SK-N-MC (cell line): Measurements from ENCODE around the gene RND3.

Source experiments
- DNase-seq: peaks from one replicate; pipeline ENCODE4 v3.0.0-alpha.2; 2011; ENCODE audit warnings: low read depth, low spot score
- H3K27ac ChIP-seq: fragments of 200-600 bp; sonication (generic); 2 replicates; pipeline ENCODE4 v1.5.1; 2016; ENCODE audit warnings: mixed run types
- H3K36me3 ChIP-seq: fragments of 200-600 bp; sonication (generic); 2 replicates; pipeline ENCODE4 v1.6.1; 2017; ENCODE audit warnings: antibody characterized with exemption, low read length, mixed read lengths; ENCODE audit not compliant: insufficient read depth
- H3K4me3 ChIP-seq: fragments of 200-600 bp; sonication (generic); 2 replicates; pipeline ENCODE4 v1.5.1; 2016
- H3K9ac ChIP-seq: fragments of 200-600 bp; sonication (generic); 2 replicates; pipeline ENCODE4 v1.8.0; 2017; ENCODE audit warnings: mixed run types, mixed read lengths; ENCODE audit not compliant: insufficient read length
- H3K9me3 ChIP-seq: fragments of 200-600 bp; sonication (generic); 2 replicates; pipeline ENCODE4 v1.6.1; 2017; ENCODE audit warnings: low read depth, mild to moderate bottlenecking, antibody characterized with exemption, low read length, moderate library complexity, mixed read lengths
- EZH2 ChIP-seq: fragments of 200-600 bp; sonication (generic); IDR thresholded peaks from one replicate; pipeline ENCODE4 v1.6.1; 2017; ENCODE audit warnings: antibody characterized with exemption
- FOXP2 ChIP-seq: optimal IDR thresholded peaks from 2 replicates; pipeline ENCODE3; 2011; ENCODE audit warnings: mild to moderate bottlenecking, moderate library complexity; ENCODE audit not compliant: insufficient read depth; ENCODE audit errors: extremely low read length, control extremely low read depth
- POLR2AphosphoS5 ChIP-seq: IDR thresholded peaks from 2 replicates; pipeline ENCODE4 v1.6.1; 2012; ENCODE audit warnings: mild to moderate bottlenecking, low read depth, low read length, borderline replicate concordance

RND3 gene

GRCh38 chr2:150450765-150451164 is 36.7 kb downstream of the RND3 start:
- Histone ChIP-seq H3K36me3 (no peaks in the 10 kb centered on the region), H3K9ac (no peak overlapping the region), H3K9me3 (no peaks in the 10 kb centered on the region), H3K4me3 (no peak overlapping the region), H3K27ac (no peak overlapping the region)
- TF ChIP-seq EZH2 (no peak), POLR2AphosphoS5 (no peak), FOXP2 (no peak)
- DNase-seq = no peak

- DNase-seq = no peak
- H3K36me3 ChIP-seq = no peaks in the 10 kb centered on the region
- H3K27ac ChIP-seq = no peak overlapping the region
- no peak overlapping the region for H3K4me3 ChIP-seq
- TF ChIP-seq FOXP2 = no peak
- TF ChIP-seq POLR2AphosphoS5 = no peak
- TF ChIP-seq EZH2 = no peak
- no peak overlapping the region for H3K9ac ChIP-seq
- no peaks in the 10 kb centered on the region for H3K9me3 ChIP-seq
Observed at GRCh38 chr2:150449856-150450255, 37.6 kb downstream of the RND3 start.

- TF ChIP-seq POLR2AphosphoS5 = no peak
- TF ChIP-seq FOXP2 = no peak
- TF ChIP-seq EZH2 = no peak
- Histone ChIP-seq H3K36me3 (no peaks in the 10 kb centered on the region), H3K9me3 (no peaks in the 10 kb centered on the region), H3K4me3 (no peak overlapping the region), H3K9ac (no peak overlapping the region), H3K27ac (no peak overlapping the region)
- no peak for DNase-seq
Observed at GRCh38 chr2:150445398-150445797, 42.1 kb downstream of the RND3 start.

- no peak for TF ChIP-seq FOXP2
- TF ChIP-seq EZH2 = no peak
- no peak for TF ChIP-seq POLR2AphosphoS5
- no peak overlapping the region for H3K27ac ChIP-seq
Observed at GRCh38 chr2:150442484-150442883, 45.0 kb downstream of the RND3 start.

GRCh38 chr2:150441784-150442183 is 45.7 kb downstream of the RND3 start:
- DNase-seq = no peak
- H3K9me3 ChIP-seq = no peaks in the 10 kb centered on the region
- TF ChIP-seq EZH2 (no peak), FOXP2 (no peak), POLR2AphosphoS5 (no peak)

More at GRCh38 chr2:150442484-150442883, 45.0 kb downstream of the RND3 start:
- no peaks in the 10 kb centered on the region for H3K36me3 ChIP-seq
- no peak for DNase-seq
- H3K9me3 ChIP-seq = no peaks in the 10 kb centered on the region
- no peak overlapping the region for H3K9ac ChIP-seq
- no peak overlapping the region for H3K4me3 ChIP-seq

GRCh38 chr2:150441226-150441625 is 46.2 kb downstream of the RND3 start:
- TF ChIP-seq POLR2AphosphoS5 (no peak), FOXP2 (no peak), EZH2 (no peak)
- H3K9me3 ChIP-seq = no peaks in the 10 kb centered on the region
- no peak overlapping the region for H3K27ac ChIP-seq
- H3K36me3 ChIP-seq = no peaks in the 10 kb centered on the region
- no peak overlapping the region for H3K9ac ChIP-seq
- no peak for DNase-seq
- H3K4me3 ChIP-seq = no peak overlapping the region

More at GRCh38 chr2:150441784-150442183, 45.7 kb downstream of the RND3 start:
- Histone ChIP-seq H3K27ac (no peak overlapping the region), H3K4me3 (no peak overlapping the region), H3K9ac (no peak overlapping the region), H3K36me3 (no peaks in the 10 kb centered on the region)

- Histone ChIP-seq H3K36me3 (no peaks in the 10 kb centered on the region), H3K27ac (no peak overlapping the region), H3K9me3 (no peaks in the 10 kb centered on the region), H3K4me3 (no peak overlapping the region), H3K9ac (no peak overlapping the region)
- TF ChIP-seq EZH2 (no peak), FOXP2 (no peak), POLR2AphosphoS5 (no peak)
- no peak for DNase-seq
Observed at GRCh38 chr2:150438654-150439053, 48.8 kb downstream of the RND3 start.

GRCh38 chr2:150438041-150438440 is 49.4 kb downstream of the RND3 start:
- H3K36me3 ChIP-seq = no peaks in the 10 kb centered on the region
- no peak overlapping the region for H3K9ac ChIP-seq
- no peak for TF ChIP-seq EZH2
- TF ChIP-seq FOXP2 = no peak
- TF ChIP-seq POLR2AphosphoS5 = no peak
- no peaks in the 10 kb centered on the region for H3K9me3 ChIP-seq
- no peak for DNase-seq
- no peak overlapping the region for H3K27ac ChIP-seq
- H3K4me3 ChIP-seq = no peak overlapping the region

- H3K27ac ChIP-seq = no peak overlapping the region
- H3K4me3 ChIP-seq = no peak overlapping the region
- no peaks in the 10 kb centered on the region for H3K36me3 ChIP-seq
- TF ChIP-seq FOXP2 = no peak
- no peak for TF ChIP-seq POLR2AphosphoS5
- TF ChIP-seq EZH2 = no peak
- no peak for DNase-seq
- H3K9ac ChIP-seq = no peak overlapping the region
- no peaks in the 10 kb centered on the region for H3K9me3 ChIP-seq
Observed at GRCh38 chr2:150432312-150432625, 55.2 kb downstream of the RND3 start.
